GM21360 (cell line): Measurements from ENCODE around the gene MYL11.
A peak's percentile ranks its signal among the peaks of the same experiment; 100 is the strongest.
"Not testable (repeated sequence)": the region's sequence is repeated elsewhere in the genome, so short reads cannot be mapped to it uniquely, and the experiment has no call there.

Experiments used
- ATAC-seq: cut with Tn5 transposase; IDR thresholded peaks from one replicate; pipeline ENCODE4 v1.9.1; 2021; ENCODE audit warnings: mild to moderate bottlenecking, moderate library complexity; ENCODE audit not compliant: unreplicated experiment

Gene MYL11

DNA sequence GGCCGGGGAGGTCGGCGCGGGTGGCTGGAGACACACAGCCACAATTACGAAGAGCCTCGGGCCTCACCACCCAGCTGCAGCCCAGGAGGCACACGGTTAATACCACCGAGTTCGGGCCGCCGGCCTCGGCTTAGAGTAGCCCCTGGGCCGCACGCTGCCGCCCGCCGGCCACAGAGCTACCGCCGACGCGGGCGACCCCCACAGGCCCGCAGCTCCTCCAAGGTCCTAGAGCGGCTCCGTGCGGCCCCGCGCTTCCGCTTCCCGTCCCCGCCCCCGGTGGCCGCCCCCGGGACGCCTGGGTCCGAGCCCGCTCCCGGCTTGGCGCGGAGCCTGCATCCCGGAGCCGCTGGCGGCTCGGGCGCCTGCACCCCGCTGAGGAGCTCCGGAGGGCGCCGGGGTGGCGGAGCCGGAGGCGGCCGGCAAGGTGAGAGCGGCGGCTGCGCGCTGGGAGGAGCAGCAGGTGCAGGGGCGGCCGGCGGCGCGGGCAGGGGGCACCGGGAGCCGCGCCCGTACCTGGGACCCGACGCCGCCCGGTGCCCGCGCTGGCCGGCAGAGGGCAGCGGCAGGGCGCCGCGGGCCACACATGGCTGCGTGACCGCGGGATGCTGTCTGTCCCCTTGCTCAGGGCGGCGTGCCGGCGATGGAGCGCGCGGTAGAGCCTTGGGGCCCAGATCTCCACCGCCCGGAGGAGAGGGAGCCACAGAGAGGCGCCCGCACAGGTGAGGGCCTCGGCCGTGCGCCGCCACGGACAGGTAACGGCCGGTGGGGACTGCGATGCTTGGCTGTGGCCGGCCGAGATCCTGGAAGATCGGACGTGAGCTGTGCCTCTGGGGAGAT is 20.8 kb downstream of the MYL11 start, which contains the start of gene ZNF48:
Gene ZNF48, plus strand, starts transcription at position 266 of the 837 bp plus-strand sequence. Its CDS starts 375 bp downstream, at position 641.
- ATAC-seq: no peak

DNA sequence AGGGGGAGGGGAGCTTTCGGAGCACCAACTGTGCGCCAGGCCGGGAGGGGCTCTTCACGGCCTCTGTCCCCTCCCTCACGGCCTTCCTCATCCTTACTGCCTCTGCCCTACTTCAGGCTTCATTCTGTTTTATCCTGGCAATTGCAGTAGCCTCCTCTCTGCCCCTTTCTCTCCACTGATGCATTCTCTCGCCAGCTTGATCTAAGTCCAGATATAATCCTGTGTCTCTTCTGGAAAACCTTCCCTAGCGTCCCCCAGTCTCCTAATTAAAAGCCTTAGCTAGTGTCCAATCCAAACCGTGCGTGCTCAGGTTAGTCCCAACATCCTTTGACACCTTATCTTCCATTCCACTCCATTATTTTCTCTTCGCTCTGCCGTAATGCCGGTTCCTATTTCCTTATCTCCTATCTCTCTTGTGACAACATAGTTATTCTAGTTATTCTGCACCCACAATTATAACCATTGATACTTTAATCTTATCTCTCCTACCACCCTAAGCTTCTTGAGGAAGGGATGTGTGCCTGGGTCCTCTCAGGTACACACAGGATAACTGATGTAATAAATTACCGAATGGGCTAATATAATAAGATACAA is 21.5 kb downstream of the MYL11 start:
- ATAC-seq: no peak

DNA sequence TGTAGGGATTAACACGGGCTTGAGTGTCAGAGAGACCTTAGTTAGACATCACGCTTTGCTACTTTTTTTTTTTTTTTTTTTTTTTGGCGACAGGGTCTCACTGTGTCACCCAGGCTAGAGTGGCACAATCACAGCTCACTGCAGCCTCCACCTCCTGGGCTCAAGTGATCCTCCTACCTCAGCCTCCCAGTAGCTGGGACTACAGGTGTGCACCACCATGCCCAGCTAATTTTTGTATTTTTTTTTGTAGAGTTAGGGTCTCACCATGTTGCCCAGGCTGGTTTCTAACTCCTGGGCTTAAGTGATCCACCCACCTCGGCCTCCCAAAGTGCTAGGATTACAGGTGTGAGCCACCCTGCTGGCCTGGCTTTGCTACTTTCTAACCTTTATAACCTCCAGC is 22.0 kb downstream of the MYL11 start:
- not testable (repeated sequence) for ATAC-seq

DNA sequence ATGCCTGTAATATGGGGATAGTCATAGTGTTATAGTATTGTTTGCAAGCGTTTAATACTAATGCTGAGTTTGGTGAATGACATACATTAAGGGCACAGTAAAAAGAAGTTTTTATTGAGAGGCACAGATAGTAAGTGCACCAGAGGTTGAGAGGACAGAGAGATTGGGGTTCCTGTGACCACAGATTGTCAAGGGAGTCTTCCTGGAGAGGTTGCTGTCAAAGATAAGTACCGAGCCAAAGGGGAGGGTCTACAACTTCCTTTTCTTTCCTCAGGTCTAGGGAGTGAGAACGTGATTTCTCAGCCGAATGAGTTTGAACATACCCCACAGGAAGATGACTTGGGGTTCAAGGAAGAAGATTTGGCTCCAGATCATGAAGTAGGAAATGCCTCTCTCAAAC is 22.5 kb downstream of the MYL11 start:
- no peak for ATAC-seq

DNA sequence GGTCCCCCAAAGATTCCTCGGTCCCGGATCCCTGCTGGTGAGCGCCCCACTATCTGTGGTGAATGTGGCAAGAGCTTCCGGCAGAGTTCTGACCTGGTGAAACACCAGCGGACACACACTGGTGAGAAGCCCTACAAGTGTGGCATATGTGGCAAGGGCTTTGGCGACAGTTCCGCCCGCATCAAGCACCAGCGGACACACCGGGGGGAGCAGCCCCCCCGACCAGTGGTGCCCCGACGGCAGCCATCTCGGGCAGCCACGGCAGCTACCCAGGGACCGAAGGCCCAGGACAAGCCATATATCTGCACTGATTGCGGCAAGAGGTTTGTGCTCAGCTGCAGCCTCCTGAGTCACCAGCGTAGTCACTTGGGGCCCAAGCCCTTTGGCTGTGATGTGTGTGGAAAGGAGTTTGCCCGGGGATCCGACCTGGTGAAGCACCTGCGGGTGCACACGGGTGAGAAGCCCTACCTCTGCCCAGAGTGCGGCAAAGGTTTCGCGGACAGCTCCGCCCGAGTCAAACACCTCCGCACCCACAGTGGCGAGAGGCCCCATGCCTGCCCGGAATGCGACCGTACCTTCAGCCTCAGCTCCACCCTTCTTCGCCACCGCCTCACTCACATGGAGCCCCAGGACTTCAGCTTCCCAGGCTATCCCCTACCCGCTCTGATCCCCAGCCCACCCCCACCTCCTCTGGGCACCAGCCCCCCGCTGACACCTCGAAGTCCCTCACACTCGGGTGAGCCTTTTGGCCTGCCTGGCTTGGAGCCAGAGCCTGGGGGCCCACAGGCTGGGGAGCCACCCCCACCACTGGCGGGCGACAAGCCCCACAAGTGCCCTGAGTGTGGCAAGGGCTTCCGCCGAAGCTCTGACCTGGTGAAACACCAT is 23.4 kb downstream of the MYL11 start:
- no peak for ATAC-seq

DNA sequence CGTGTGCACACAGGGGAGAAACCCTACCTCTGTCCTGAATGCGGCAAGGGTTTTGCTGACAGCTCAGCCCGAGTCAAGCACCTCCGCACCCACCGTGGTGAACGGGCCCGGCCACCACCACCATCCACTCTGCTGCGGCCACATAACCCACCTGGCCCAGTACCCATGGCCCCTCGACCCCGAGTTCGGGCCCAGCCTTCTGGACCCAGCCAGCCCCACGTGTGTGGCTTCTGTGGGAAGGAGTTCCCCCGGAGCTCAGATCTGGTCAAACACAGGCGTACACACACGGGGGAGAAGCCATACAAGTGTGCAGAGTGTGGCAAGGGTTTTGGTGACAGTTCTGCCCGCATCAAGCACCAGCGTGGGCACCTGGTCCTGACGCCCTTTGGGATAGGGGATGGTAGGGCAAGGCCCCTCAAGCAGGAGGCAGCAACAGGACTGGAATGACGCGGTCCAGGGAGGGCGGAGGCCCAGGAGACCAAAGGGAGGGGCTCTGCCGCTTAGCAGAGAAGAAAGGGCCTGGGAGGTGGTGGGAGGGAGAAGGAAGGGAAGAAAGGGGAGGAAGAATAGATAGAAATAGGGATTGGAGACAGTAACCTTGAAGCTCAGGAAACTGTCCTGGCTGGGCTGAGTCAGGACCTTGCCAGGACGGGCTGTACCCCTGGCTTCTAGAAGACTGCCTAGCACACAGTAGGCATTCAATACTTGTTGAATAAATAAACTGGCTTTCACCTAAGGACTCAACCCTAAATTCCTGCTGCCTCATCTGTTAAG is 24.2 kb downstream of the MYL11 start:
- ATAC-seq: no peak

DNA sequence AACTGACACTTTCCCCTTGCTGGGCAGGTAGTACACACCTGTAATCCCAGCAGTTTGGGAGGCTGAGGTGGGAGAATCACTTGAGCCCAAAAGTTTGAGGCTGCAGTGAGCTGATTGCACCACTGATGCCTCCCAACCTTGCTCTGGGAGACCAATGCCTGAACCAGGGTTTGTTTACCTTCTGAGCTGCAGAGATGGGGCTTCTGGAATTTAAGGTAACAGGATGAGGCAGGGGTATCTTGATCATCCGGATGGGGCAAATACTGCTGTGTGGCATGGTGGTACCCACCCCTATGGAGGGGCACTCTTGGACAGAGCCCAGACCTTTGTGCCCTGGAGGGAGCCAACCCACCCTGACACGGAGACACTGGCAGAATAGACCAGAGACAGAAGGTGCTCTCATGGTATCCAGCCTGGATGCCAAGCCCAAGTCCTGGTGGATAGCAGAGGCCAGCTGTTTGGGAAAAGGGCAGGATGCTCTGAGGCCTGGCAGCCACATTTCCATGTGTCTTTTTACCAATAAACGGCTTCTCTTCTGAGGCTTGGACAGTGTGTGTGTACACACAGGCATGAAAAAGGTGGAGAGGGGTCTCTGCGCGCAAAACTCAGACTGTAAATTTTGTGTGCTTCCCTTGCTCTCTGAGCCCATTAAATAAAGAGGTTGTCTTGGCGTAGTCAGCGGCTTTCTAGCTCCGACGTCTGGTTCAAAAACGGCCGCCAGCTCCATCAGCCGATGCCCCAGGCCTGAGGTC is 25.0 kb downstream of the MYL11 start:
- ATAC-seq: no peak

DNA sequence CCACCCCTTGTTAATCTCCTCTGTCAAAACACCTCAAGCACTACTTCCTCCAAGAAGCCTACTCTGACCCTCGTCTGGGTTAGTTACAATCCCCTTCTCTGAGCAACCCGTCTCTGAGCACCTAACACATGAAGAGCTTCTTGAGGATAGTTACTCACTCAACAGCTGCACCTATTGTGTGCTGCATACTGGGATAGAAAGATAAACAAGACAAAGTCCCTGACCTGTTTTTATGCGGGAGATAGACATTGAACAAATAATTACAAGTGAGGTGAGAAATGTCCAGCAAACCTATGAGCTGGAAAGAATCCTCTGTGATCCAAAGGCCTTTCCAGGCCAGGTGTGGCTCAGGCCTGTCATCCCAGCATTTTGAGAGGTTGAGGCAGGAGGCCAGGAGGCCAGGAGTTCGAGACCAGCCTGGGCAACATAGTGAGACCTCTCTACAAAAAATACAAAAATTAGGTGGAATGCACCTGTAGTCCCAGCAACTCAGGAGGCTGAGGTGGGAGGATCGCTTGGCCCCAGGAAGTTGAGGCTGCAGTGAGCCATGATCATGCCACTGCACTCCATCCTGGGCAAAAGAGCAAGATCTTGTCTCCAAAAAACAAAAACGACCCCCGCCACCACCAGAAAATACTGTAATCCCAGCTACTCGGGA is 27.3 kb downstream of the MYL11 start:
- ATAC-seq: no peak

DNA sequence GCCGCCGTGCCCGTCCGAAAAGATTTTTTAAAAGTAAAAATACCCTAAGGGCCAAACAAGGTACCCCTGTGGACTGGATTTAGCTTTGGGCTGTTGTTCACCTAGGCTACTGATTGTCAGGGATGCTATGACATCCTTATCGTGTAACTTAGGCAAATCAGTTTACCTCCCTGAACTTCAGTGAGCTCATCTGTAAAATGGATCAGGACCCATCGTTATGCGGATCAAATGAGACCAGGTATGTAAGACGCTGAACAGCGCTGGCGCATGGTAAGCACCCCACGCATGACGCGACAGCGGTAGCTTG is 32.1 kb downstream of the MYL11 start:
- ATAC-seq: no peak

DNA sequence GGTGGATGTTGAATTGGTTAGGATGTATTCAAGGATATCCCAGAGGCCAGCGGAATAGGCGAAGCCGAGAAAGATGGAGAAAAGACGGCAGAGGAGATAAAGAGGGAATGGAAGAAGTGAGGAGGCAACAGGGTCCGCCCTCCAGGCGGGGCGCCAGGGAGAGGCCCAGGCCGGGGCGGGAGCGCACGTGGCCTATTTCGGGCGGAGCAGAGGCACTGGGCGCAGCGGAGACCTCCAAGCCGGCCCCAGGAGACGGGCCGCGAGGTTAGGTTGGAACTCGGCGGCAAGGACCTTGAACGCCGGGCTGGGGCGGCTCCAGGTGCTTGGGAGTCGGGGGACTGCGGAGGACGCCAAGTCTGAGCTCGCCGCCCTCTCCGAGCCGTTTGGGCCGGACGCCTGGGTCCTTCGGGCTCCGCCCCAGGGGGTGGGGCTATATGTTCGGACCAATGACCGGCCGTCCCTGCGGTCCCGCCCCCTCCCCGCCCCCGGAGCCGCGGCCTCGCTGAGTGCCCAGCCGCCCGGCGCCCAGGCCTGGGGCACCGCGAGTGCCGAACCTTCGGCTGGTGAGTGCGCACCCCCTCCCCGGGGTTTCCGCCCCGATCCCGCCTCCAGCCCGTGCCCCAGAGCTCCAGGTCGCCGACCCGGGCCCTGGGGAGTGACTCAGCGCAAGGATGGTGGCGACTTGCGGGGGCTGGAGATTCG is 32.7 kb downstream of the MYL11 start, which contains the start of gene ZNF771:
Gene ZNF771, plus strand, starts transcription at position 505 of the 702 bp plus-strand sequence. CDS start 448 bp downstream, outside the sequence.
- ATAC-seq: peak; percentile 71

DNA sequence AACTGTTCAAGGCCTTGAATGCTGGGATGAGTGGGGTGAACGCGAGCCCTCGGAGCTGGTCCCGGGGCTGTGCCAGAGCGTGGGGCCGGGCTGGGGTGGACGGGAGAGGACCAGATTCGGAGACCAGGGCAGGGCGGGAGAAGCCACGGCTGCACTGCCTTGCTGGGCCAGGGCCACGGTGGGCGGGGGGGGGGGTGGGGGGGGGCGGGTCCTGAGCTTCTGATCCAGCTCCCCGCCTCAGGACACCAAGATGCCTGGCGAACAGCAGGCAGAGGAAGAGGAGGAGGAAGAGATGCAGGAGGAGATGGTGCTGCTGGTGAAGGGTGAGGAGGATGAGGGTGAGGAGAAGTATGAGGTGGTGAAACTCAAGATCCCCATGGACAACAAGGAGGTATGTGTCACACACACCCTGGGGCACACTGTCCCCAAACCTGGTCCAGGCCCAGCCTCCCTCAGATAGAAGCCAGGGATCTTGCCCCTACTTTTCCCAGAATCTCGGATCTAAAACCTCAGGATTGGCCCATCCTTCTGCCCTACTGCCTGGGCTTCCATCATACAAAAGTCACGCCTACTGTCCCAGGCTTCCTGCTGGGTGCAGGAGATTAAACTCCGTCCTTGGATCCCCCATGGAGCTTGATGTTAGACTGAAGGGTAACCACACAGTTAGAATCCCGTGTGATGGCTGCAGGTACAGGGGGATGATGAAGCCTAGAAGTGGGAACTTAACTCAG is 33.4 kb downstream of the MYL11 start:
- no peak for ATAC-seq

DNA sequence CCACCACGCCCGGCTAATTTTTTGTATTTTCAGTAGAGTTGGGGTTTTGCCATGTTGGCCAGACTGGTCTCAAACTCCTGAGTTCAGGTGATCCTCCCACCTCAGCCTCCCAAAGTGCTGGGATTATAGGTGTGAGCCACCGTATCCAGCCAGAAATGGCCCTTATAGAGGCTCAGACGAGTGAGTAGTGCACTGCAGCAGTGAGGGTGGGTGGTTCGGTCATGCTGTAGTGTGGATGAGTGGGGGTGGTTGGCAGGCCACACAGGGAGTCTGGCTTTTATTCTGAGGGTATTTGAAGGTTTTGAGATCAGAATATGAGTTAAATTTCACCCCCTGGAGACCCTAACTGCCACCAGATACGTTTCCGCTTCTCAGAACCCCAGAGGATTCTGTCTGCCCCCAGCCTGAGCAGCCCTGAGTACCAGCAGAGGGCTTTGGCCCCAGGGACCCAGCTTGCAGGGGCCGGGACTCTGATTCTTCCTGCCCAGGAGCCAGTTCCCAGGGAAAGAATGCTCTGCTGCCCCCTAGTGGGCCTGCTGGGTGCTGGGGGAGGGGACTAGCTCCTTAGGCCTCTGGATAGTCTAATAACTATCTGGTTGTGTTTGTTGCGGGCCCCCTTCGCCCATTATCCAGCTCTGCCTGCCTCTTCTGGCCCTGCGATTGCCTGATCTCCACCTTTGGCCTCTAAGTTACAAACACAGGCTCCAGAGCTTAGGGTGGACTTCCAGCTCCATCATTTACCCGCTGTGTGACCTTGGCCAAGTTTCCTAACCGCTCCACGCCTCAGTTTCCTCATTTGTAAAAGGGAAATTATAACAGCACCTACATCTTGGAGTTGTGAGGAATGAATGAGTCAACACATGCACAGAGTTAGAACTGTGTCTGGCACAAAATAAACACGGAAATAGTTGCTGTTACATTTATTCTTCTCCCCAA is 34.8 kb downstream of the MYL11 start:
- ATAC-seq: no peak

DNA sequence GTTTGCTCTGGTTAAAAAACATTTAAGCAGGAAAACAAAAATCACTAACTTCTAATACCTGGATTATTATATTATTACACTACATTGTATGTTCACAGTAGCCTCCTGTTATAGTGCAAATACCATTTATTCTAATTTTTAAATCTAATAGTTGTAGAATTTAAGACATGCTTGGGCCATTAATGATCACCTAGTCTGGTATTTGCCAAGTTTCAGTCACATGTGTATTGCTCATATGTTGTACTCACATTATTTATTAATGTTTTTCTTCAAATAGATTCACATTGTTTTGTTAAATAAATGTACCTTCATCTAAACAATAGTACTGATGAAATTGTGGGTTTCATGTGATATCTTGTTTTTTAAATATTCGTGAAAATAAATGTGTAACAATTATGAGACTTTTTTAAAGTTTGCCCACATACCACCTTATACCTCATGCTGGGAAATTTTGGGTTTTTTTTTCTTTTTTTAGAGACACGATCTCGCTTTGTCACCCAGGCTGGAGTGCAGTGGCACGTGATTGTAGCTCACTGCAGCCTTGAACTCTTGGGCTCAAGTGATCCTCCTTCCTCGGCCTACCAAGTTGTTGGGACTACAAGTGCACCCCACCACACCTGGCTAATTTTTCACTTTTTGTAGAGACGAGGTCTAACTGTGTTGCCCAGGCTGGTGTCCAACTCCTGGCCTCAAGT is 38.7 kb downstream of the MYL11 start:
- ATAC-seq: no peak

DNA sequence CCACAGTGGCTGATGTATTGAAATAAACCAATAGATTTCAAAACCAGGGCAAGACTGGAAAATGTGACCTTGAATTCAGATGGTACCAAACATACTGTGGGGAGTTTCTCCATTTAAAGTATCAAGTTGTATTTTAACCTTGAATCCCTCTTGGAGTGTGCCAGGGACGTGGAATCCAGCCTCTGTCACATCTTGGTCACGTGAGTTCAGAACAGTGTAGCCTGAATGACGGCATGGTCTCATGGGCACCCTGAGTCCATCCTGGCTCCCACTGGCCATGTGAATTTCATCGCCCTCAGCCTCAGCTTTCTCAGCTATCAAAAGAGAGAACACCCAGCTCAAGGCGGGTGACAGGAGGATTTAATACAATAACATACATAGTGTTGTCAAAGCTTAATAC is 39.6 kb downstream of the MYL11 start:
- ATAC-seq: no peak

DNA sequence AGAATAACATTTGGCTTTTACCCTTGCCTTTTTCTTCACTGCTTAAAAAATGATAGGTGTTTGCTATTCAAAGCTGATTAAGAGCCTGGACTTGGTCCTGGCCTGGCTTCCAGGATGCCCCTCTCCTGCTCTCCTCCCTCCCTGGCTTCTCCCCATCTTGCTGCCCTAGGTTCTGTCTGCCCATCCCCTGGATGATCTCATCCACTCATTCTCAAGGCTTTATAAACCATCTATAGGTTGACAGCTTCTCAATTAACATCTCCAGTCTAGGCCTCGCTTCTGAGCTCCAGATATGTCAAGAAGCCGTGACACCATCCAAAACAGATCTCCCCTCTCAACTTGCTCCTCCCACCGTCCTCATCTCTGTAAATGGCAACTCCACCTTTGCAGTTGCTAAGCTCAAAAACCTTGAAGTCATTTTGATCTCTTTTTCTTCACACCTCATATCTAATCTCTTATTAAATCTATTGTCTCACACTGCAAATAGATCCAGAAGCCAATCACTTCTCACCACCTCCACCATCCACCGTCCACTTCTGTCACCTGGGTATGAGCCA is 41.5 kb downstream of the MYL11 start:
- ATAC-seq: no peak
